ENCODE data around the gene ATP6V0D1.
"Not testable (repeated sequence)": the region's sequence is repeated elsewhere in the genome, so short reads cannot be mapped to it uniquely, and the experiment has no call there.

Gene ATP6V0D1

DNA sequence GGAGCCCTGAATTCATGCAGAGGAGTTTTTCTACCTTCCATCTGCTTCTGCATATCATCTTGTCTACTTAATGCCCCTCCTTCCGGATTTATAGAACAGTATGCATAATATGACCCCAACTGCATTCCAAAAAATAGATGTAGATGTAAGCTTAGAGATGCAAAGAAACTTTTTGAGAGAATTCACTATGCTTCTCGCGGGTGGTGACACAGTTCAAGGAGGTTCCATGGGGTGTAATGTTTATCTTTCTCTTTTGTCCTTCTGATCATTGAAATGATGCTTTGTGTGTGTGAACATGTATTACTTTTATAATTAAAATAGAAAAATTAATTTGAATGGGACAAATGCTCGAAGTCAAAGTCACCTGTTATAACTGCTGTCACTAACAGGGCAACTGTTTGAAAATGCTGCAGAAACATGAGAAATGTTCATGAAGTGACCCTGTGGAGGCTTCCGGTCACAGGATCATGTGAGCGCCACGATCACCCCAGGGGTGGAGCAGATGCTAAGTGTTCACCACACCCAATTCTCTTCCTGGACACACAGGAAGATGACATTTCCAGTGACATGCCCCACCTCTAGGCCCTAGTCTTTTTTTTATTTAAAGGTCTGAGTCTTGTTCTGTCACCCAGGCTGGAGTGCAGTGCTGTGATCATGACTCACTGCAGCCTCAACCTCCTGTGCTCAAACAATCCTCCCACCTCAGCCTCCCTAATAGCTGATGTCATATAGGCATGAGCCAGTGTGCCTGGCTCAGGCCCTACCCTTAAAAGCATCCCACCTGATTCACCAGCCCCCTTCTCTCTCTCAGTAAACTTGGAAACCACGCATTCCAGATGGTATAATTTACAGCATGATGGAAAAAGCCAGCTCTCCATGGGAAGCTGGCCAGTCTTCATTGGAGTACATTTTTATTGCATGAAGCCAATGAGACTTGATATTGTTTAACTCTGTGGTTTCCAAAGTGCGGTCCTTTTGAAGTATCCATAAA, 23.4 kb upstream of the ATP6V0D1 start:
- DNase-seq (ENCODE audit: low spot score): peak; percentile 22

DNA sequence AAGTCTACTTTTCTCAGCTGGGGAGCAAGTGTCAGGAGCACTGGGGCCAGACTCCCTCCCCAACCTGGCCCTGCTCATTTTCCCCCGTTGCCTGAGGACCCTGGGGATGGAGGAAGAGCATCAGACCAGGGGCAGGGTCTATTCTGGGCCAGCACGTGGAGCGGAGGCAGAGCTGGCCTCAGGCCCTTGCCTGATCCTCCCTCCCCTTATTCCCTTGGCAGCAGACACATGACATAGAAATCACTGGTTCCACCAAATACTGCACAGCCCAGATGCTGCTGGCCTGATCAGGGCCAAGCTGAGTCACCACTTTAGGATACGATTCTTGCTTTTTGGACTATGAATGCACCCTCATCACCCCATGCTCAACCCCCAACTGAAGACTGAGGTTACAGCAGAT, 18.1 kb upstream of the ATP6V0D1 start:
- no peak for DNase-seq (ENCODE audit: low spot score)

DNA sequence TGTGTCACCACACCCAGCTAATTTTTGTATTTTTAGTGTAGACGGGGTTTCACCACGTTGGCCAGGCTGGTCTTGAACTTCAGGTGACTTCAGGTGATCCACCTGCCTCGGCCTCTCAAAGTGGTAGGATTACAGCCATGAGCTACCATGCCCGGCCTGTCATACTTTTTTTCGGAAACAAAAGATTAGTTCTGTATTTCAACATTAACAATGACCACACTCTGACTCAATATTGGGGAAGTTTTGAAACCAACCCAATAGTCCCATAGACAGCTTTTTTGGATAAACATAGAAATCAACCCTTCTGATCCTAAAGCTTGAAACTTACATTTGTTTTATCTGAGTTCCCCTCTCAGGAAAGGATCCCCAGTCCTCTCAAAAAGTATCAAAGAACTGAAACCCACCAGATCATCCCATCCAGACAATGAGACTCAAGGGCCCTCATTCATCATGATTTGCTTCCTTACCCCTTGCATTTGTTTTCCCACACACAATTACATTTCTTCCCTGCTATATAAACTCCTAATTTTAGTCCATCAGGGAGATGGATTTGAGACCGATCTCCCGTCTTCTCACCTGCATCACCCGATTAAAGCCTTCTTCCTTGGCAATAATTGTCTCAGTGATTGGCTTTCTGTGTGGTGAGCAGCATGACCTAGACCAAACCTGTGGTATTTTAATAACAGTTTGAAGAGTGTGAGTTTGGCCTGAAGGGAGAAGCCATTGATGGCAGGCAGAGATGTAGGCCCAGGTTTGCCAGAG, 9.6 kb upstream of the ATP6V0D1 start:
- DNase-seq (ENCODE audit: low spot score): no peak

DNA sequence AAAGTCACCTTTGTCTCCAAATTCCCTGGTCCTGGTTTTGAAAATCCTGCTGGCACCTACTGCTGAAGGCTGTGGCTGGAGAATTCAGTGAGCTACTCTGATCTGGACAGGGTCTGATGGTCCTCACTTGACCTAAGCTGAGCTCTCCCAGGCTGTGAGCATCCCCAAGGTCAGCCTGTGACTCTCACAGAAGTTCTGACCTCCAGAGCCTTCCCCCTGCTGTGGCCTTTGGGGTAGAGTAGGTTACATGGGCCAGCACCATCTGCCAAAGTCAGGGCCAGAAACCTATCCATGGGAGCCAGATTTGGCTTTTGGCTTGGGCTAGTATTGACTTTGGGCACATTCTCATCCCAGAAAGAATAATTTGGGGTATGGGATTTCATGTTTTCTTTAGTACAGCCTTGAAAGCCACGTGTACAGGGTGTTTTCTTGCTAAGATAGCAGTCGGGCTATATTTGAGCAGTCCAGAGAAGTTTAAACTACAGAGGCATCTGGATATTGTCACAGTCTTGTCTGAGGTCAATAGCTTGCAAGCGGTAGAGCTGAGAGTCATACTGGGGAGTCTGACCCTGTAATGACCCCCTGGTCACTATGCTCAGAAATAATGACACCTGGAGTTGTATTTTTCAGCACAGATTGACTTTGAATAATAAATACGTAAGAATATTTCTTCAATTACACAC, 8.6 kb upstream of the ATP6V0D1 start:
- no peak for DNase-seq (ENCODE audit: low spot score)

DNA sequence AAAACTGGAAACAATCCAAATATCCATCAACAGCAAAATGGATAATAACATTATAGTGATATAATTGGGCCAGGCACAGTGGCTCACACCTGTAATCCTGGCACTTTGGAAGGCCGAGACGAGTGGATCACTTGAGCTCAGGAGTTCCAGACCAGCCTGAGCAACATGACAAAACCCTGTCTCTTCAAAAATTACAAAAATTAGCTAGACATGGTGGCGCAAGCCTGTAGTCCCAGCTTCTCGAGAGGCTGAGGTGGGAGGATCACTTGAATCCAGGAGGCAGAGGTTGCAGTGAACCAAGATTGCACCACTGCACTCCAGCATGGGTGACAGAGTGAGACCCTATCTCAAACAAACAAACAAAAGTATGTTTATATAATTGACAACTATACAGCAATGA, 6.6 kb upstream of the ATP6V0D1 start:
- not testable (repeated sequence) for DNase-seq (ENCODE audit: low spot score)

DNA sequence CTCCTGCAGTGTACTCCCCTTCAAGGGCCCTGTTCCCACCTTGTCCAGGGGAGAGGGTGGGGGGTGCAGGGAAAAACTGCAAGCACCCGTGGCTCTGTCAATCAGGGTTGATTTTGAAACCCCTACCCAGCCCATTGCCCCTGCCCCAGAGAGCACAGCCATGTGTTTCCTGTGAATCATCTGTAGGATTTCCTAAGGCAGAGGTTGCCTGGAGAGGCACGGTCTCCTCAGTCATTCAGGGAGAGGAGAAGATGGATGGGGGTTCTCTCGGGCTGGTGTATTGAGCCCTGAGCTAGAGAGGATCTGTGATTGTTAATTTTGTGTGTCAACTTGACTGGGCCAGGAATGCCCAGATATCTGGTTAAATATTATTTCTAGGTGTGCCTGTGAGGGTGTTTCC, 5.8 kb upstream of the ATP6V0D1 start:
- DNase-seq (ENCODE audit: low spot score): no peak

DNA sequence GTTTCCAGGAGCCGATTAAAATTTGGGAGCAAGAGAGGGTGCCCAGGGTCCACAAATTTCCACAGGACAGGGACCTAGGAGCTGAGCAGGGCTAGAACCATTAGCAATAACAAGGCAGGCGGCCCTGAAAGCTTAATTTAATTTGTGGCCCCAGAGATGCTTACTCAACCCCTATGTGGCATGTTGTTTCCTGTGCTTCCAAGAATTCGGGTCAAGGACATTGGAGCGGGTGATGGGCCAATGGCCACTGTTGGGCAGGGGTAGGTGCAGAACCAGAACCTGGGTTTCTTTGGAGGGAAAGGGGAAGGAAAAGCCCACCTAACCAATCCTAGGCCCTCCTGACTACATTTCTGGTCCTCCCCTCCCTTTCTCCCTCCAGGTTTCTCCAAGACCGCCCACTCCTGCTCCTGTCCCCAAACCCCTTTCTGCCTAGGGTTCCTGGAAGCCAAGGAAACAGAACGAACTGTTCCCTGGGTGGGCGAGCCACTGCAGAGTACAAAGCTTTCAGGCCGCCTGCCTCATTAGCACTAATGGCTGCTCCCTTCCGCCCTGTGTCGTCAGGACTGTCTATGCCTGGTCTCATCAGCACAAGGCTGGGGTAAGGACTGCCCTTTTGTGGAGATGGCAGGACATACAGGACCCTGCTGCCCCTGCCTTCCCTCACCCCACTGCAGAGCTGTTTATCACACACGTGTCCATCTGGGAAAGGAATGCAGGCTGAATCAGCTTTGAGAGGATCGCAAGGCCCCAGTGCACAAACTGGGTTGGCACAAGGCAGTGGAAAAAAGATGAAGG, 3.0 kb upstream of the ATP6V0D1 start:
- no peak for DNase-seq (ENCODE audit: low spot score)

DNA sequence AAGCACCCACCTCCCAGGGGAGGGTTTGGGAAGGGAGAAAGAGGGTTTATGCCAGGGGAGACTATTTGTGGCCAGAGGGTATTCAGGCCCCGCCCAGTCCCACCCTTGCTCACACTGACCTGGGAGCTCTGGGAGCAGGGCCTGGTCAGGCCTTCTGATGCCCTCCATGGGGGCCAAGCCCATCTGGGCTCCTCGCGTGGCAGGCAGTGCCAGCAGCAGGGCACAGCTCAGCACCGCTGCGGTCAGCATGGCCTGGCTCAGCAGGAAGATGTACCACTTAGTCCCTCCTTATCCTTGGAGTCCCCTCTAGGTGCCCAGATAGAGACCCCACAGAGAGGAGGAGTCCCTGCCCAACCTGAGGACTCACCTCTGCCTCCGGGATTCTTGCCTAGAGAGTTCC, 2.2 kb upstream of the ATP6V0D1 start, which contains the start of gene AGRP:
Gene AGRP (minus strand): TSS at position 398 of the 400 bp plus-strand sequence. CDS start 149 bp downstream, at position 249.
- no peak for DNase-seq (ENCODE audit: low spot score)

DNA sequence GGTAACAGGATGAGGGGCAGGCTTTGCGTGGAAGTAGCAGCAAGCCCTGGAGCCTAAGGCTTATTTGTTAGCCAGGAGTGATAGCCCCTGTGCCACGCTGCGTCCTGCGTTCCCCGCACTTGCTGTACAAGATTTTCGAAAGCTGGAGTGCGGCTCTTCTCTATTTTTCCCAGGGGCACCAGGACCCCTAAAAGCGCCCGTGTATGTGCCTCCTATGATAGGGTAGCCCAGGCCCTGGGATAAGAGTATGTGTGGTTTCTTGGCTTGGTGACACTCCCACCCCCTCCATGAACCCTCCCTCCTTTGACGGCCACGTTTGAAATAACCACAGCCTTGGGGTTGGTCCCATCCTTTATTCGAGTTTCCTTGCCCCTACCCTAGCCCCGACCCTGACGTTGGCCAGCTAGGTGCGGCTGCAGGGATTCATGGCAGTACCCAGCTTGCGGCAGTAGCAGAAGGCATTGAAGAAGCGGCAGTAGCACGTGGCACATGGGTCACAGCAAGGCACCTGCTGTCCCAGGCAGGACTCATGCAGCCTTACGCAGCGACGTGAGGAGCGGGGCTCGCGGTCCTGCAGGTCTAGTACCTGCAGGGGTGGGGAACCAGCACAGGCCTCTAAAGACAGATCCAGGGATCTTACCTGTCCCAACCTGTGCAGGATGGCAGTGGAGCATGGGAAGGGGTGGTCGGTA, 1.4 kb upstream of the ATP6V0D1 start:
- DNase-seq (ENCODE audit: low spot score): no peak

DNA sequence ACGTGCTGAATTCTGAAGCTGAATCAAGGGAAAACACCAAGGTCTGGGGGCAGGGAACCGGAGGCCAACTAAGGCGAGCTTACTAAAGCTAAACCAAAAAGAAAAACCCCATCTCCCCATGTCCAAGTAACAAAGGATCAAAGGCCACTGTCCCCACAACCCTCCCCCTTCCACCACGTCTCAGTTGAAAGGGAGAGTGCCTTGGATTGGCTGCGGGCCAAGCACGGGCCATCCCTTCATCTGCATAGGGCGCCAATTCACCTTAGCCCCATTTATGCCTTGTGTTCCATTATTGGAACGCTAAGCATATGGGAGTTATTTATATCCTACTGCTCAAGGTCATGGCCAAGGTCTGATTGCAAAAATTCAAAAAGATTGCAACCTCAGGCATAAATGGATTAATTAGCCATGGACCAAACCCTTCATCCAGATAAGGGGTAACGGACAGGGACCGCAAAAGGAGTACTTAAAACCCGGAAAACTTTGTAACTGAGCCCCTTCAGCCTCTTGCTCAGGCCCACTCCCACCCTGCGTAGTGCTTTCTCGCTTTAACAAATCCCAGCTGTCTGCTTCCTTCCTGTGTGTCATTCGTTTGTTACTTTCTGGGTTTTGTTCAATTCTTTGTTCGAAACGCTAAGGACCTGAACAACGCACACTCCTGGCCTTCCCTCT, 740 bp upstream of the ATP6V0D1 start:
- DNase-seq (ENCODE audit: low spot score): peak; percentile 29

DNA sequence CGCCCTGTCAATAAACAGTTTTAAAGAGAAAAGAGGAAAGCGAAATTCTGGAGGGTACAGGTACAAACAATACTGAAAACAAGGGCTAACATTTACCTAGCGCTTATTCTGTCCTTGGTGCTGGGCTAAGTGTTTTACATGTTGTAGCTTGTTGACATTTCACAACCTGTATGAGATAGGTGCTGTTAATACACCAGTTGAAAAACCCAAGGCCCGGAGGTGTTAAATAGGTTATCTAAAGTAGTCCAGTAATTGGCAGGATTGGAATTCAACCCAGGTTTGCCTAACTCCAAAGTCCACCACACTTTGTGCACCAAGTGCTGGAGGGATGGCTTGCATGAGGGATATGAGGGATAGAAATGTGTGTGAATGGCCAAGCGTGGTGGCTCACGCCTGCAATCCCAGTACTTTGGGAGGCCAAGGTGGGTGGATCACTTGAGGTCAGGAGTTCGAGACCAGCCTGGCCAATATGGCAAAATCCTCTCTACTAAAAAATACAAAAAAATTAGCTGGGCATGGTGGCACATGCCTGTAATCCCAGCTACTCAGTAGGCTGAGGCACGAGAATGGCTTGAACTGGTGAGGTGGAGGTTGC, 2.9 kb downstream of the ATP6V0D1 start:
- no peak for DNase-seq (ENCODE audit: low spot score)

DNA sequence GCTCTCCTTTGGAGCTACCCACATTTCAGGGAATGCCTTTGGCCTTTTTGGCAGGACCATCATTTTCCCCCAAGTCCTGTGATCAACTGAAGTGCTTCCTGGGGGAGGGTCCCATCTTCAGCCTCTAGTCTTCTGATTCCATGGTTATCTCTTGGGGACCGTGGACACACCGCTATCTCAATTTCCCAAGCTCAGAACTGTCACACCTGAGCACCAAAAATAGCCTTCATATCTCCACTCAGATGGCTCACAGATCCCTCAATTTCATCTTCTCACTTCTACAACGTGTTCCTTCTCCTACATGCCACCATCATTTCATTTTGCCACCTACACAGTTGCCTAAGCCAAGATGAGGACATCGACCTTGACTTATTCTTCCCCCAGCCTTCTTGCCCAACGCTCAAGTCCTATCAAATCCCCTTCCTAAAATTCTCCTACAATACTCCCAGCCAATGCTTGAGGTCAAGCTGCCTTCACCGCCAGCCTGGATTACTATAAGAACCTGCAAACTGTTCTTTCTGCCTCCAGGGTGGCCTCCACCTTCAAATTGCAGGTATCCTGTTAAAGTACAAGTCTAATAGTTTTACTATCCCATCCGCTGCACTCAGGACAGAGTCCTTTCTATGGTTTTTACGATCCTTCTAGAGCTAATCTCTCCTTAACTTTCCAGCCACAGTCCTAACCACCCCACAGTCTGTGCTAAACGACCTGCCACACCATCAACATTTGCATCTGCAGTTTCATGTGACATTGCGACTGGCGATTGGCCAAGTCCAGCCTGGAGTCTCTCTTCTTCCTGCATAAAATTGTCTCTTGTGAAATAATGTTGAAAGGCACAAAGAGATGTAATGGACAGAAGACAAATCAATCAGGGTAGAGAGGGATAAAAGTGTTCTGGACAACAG, 6.2 kb downstream of the ATP6V0D1 start:
- DNase-seq (ENCODE audit: low spot score): no peak

DNA sequence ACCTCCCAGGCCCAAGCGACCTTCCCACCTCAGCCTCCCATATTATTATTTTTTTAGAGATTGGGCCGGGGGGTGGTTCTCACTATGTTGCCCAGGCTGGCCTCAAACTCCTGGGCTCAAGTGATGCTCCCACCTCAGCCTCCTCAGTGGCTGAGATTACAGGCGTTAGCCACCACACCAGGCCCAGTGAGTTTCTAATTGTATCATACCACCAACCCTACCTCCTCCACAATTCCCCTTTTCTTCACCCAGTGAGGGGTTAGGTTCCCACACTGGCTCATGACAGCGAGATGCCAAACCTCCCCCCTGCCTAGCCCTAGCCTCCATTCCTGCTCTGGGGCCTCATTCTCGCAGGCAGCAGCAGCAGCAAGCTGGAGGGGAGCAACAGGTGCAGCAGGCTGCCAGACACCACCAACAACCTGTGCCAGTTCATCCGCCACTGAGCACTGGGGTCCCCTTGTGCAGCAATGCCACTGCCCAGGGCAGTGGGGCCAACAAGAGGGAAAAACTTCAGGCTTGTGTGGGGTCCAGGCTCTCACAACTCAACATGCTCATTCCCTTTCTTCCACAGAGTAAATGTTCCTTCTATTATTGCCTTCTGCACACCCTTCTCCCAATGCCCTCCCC, 9.1 kb downstream of the ATP6V0D1 start:
- no peak for DNase-seq (ENCODE audit: low spot score)

DNA sequence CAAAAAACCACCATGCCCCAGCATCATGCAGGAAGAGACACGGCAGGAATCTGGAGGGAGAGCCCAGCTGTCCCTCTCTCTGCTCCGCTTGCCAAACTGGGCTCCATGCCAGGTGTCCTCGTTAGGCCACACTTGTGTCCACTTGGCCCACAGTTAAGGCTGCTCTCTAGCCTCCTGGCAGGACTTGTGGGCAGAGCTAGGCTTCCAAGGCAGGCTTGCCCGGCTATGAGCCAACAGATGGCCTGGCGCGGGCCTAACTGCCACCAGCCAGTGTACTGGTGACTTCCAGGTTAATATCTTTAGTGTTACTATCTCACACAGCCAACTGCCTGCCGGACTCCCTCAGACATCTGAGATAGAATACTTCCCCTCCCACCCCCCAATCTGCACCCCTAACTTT, 10.6 kb downstream of the ATP6V0D1 start:
- no peak for DNase-seq (ENCODE audit: low spot score)

DNA sequence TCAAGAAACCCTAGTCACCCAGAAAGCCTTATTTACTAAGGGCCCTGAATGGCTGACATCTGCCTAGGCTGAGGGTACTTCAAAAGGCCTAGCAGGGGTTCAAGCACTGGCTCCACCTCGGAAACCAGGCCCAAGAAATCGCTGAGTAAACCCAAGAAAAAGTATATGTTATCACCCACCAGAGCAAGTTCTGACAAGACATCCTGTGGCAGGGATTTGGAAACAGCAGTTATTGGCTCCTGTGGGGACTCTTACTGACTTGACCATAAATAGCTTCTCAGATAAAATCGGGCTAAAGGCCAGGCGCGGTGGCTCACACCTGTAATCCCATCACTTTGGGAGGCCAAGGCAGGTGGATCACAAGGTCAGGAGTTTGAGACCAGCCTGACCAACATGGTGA, 12.2 kb downstream of the ATP6V0D1 start:
- DNase-seq (ENCODE audit: low spot score): no peak

DNA sequence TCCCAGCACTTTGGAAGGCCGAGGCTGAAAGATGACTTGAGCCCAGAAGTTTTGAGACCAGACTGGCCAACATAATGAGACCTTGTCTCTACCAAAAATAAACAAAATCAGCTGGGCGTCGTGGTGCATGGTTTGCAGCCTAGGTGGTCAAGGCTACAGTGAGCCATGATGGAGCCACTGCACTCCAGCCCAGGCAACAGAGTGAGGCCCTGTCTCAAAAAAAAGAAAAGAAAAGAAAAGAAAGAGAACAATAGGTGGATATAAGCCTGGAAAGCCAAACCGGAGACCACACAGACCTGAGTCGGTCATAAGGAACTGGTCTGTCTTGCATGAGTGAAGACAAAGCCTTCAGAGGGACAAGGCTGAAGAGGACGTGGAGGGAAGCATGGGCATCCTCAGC, 14.4 kb downstream of the ATP6V0D1 start:
- DNase-seq (ENCODE audit: low spot score): no peak

DNA sequence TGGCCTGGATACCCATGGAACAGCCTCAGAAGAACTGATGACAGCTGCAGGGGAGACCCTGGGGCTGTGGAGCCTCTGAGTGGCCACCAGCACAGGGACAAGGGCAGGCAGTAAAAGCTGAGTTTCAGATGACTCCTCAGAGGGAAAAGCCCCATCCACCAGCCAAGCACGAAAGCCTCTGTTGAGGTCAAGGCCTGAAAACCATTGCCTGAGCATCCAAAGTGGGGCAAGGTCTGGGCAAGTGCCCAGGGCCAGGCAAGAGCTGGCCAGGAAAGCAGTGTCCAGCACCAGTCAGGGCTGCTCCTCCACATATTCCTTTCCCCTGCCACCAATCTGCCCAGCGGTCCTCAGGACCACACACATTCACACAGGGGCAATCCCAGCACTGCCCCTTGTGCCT, 16.4 kb downstream of the ATP6V0D1 start:
- DNase-seq (ENCODE audit: low spot score): no peak

DNA sequence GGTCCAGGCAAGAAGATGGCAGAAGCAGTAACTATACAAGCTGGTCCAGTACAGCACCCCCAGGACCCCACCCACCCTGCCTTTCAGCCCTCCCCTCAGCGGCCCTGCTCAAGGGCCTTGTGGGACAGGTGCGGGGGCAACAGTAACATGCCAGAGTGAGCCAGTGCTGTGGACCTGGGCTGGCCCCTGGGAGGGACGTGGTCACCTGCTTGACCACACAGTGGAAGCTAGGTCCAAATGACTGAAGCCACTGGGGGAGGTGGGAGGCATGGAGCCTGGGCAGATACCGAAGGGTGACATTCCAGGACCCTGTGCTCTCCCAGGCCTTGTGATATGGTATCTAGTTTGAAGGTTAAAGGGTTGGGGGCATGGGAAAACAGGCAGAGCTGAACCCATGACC, 17.3 kb downstream of the ATP6V0D1 start:
- no peak for DNase-seq (ENCODE audit: low spot score)

All from LoVo (cell line).